GM21381 (cell line): ENCODE measurements around the gene DCAF6.
"Not testable (repeated sequence)": the region's sequence is repeated elsewhere in the genome, so short reads cannot be mapped to it uniquely, and the experiment has no call there.

ENCODE experiments used
- ATAC-seq: cut with Tn5 transposase; IDR thresholded peaks from one replicate; pipeline ENCODE4 v1.9.1; 2021; ENCODE audit warnings: mild to moderate bottlenecking, moderate library complexity; ENCODE audit not compliant: unreplicated experiment

The DCAF6 gene

GRCh38 chr1:168009322-168009721 lies 72.8 kb downstream of the DCAF6 start:
- ATAC-seq = no peak

GRCh38 chr1:168019407-168019806 lies 82.9 kb downstream of the DCAF6 start:
- ATAC-seq = no peak

GRCh38 chr1:168031198-168031597 lies 94.7 kb downstream of the DCAF6 start:
- no peak for ATAC-seq

- no peak for ATAC-seq
Observed at GRCh38 chr1:168031627-168032026, 95.1 kb downstream of the DCAF6 start.

- no peak for ATAC-seq
Observed at GRCh38 chr1:168032029-168032428, 95.5 kb downstream of the DCAF6 start.

GRCh38 chr1:168035345-168035744 lies 98.9 kb downstream of the DCAF6 start:
- no peak for ATAC-seq

GRCh38 chr1:168042362-168042761 lies 105.9 kb downstream of the DCAF6 start:
- ATAC-seq = no peak

GRCh38 chr1:168045311-168045710 lies 108.8 kb downstream of the DCAF6 start:
- ATAC-seq = no peak

GRCh38 chr1:168050307-168050706 lies 113.8 kb downstream of the DCAF6 start:
- ATAC-seq = no peak

- no peak for ATAC-seq
Observed at GRCh38 chr1:168050880-168051279, 114.4 kb downstream of the DCAF6 start.

- ATAC-seq = no peak
Observed at GRCh38 chr1:168053681-168054080, 117.2 kb downstream of the DCAF6 start.

GRCh38 chr1:168054117-168054516 lies 117.6 kb downstream of the DCAF6 start:
- ATAC-seq = no peak

- ATAC-seq = not testable (repeated sequence)
Observed at GRCh38 chr1:168056152-168056551, 119.7 kb downstream of the DCAF6 start.

- no peak for ATAC-seq
Observed at GRCh38 chr1:168057355-168057754, 120.9 kb downstream of the DCAF6 start.

GRCh38 chr1:168057921-168058320 lies 121.4 kb downstream of the DCAF6 start:
- ATAC-seq = no peak

GRCh38 chr1:168064216-168064615 lies 127.7 kb downstream of the DCAF6 start:
- no peak for ATAC-seq

GRCh38 chr1:168065506-168065905 lies 129.0 kb downstream of the DCAF6 start:
- no peak for ATAC-seq

- ATAC-seq = no peak
Observed at GRCh38 chr1:168069384-168069783, 132.9 kb downstream of the DCAF6 start.

- no peak for ATAC-seq
Observed at GRCh38 chr1:168079761-168080160, 143.3 kb downstream of the DCAF6 start.

GRCh38 chr1:168081373-168082007 lies 145.0 kb downstream of the DCAF6 start:
- ATAC-seq = no peak

- ATAC-seq = peak; percentile 77
Observed at GRCh38 chr1:168082008-168082876, 145.8 kb downstream of the DCAF6 start.
